Neuron (in vitro differentiated cells): ENCODE measurements around the gene VPREB1.

Source experiments
- H2AFZ ChIP-seq: one replicate; pipeline ENCODE4 v1.6.1; 2013; ENCODE audit warnings: low read depth, mild to moderate bottlenecking, inconsistent platforms, low read length, moderate library complexity
- H3K27me3 ChIP-seq: one replicate; pipeline ENCODE4 v1.6.1; 2013; ENCODE audit warnings: low read length; ENCODE audit not compliant: insufficient read depth
- H3K36me3 ChIP-seq: one replicate; pipeline ENCODE4 v1.6.1; 2013; ENCODE audit warnings: low read length; ENCODE audit not compliant: insufficient read depth
- H3K4me1 ChIP-seq: one replicate; pipeline ENCODE4 v1.6.1; 2013; ENCODE audit warnings: low read length; ENCODE audit not compliant: insufficient read depth
- H3K4me3 ChIP-seq: 2 replicates; pipeline ENCODE4 v1.5.1; 2013; ENCODE audit warnings: mild to moderate bottlenecking, low read length, moderate library complexity
- H3K9me3 ChIP-seq: one replicate; pipeline ENCODE4 v1.6.1; 2013; ENCODE audit warnings: low read length

Gene VPREB1

GRCh38 chr22:22244316-22245250, at the start of gene VPREB1:
Gene VPREB1 (plus strand): TSS chr22:22244786. CDS start chr22:22244814, 28 bp downstream.
- Histone ChIP-seq H3K27me3 (peaks cover 28% of the 10 kb centered on the region), H2AFZ (no peak within 1 kb of the TSS), H3K9me3 (no peaks in the 10 kb centered on the region), H3K4me3 (no peak within 1 kb of the TSS), H3K4me1 (no peaks in the 10 kb centered on the region), H3K36me3 (no peaks in the 10 kb centered on the region)

- peaks cover 11% of the 10 kb centered on the region for H3K27me3 ChIP-seq
- no peaks in the 10 kb centered on the region for H3K9me3 ChIP-seq
Observed at GRCh38 chr22:22194931-22195264, 49.7 kb upstream of the VPREB1 start.

GRCh38 chr22:22195265-22196017, 49.1 kb upstream of the VPREB1 start:
- Histone ChIP-seq H3K36me3 (no peaks in the 10 kb centered on the region), H2AFZ (no peak overlapping the region), H3K4me3 (no peak overlapping the region), H3K4me1 (no peaks in the 10 kb centered on the region), H3K9me3 (no peaks in the 10 kb centered on the region), H3K27me3 (peaks cover 12% of the 10 kb centered on the region)

More at GRCh38 chr22:22194931-22195264, 49.7 kb upstream of the VPREB1 start:
- no peaks in the 10 kb centered on the region for H3K36me3 ChIP-seq
- no peaks in the 10 kb centered on the region for H3K4me1 ChIP-seq
- no peak overlapping the region for H2AFZ ChIP-seq
- H3K4me3 ChIP-seq = no peak overlapping the region

- Histone ChIP-seq H2AFZ (no peak overlapping the region), H3K9me3 (no peaks in the 10 kb centered on the region), H3K36me3 (no peaks in the 10 kb centered on the region), H3K4me1 (no peaks in the 10 kb centered on the region), H3K27me3 (peaks cover 12% of the 10 kb centered on the region), H3K4me3 (no peak overlapping the region)
Observed at GRCh38 chr22:22196018-22196533, 48.5 kb upstream of the VPREB1 start.

GRCh38 chr22:22196833-22197477, 47.6 kb upstream of the VPREB1 start:
- H3K27me3 ChIP-seq = peaks cover 12% of the 10 kb centered on the region
- no peak overlapping the region for H3K4me3 ChIP-seq
- H3K9me3 ChIP-seq = no peaks in the 10 kb centered on the region
- no peaks in the 10 kb centered on the region for H3K4me1 ChIP-seq
- no peaks in the 10 kb centered on the region for H3K36me3 ChIP-seq
- no peak overlapping the region for H2AFZ ChIP-seq

- Histone ChIP-seq H3K4me1 (no peaks in the 10 kb centered on the region), H3K36me3 (no peaks in the 10 kb centered on the region), H3K27me3 (peaks cover 12% of the 10 kb centered on the region), H2AFZ (no peak overlapping the region), H3K4me3 (no peak overlapping the region), H3K9me3 (no peaks in the 10 kb centered on the region)
Observed at GRCh38 chr22:22197993-22198402, 46.6 kb upstream of the VPREB1 start.

GRCh38 chr22:22198751-22199150, 45.8 kb upstream of the VPREB1 start:
- H3K4me1 ChIP-seq = no peaks in the 10 kb centered on the region
- no peaks in the 10 kb centered on the region for H3K36me3 ChIP-seq
- H3K27me3 ChIP-seq = peaks cover 12% of the 10 kb centered on the region
- no peaks in the 10 kb centered on the region for H3K9me3 ChIP-seq
- no peak overlapping the region for H2AFZ ChIP-seq
- H3K4me3 ChIP-seq = no peak overlapping the region

- Histone ChIP-seq H3K4me1 (no peaks in the 10 kb centered on the region), H3K27me3 (peaks cover 12% of the 10 kb centered on the region), H2AFZ (no peak overlapping the region)
Observed at GRCh38 chr22:22199634-22200033, 45.0 kb upstream of the VPREB1 start.

GRCh38 chr22:22200569-22201184, 43.9 kb upstream of the VPREB1 start:
- Histone ChIP-seq H3K36me3 (no peaks in the 10 kb centered on the region), H3K27me3 (peaks cover 12% of the 10 kb centered on the region), H3K4me1 (no peaks in the 10 kb centered on the region), H2AFZ (no peak overlapping the region), H3K9me3 (no peaks in the 10 kb centered on the region), H3K4me3 (no peak overlapping the region)

More at GRCh38 chr22:22199634-22200033, 45.0 kb upstream of the VPREB1 start:
- Histone ChIP-seq H3K36me3 (no peaks in the 10 kb centered on the region), H3K9me3 (no peaks in the 10 kb centered on the region), H3K4me3 (no peak overlapping the region)

- H3K36me3 ChIP-seq = no peaks in the 10 kb centered on the region
- H3K27me3 ChIP-seq = peaks cover 12% of the 10 kb centered on the region
- H3K4me3 ChIP-seq = no peak overlapping the region
- no peak overlapping the region for H2AFZ ChIP-seq
- no peaks in the 10 kb centered on the region for H3K9me3 ChIP-seq
- no peaks in the 10 kb centered on the region for H3K4me1 ChIP-seq
Observed at GRCh38 chr22:22201185-22201929, 43.2 kb upstream of the VPREB1 start.

GRCh38 chr22:22201930-22202343, 42.6 kb upstream of the VPREB1 start:
- H3K9me3 ChIP-seq = no peaks in the 10 kb centered on the region
- H3K4me1 ChIP-seq = no peaks in the 10 kb centered on the region
- H3K27me3 ChIP-seq = peaks cover 18% of the 10 kb centered on the region
- H2AFZ ChIP-seq = no peak overlapping the region
- H3K36me3 ChIP-seq = no peaks in the 10 kb centered on the region
- H3K4me3 ChIP-seq = no peak overlapping the region
